Activated T-helper 17 cell treated with anti-CD3 and anti-CD28 coated beads, Interleukin-2, amount 50 U/mL, for 72 hours (primary cell): ENCODE results near the gene OR2V1. TPM values are rescaled to one million over a fixed set of nuclear protein-coding genes. Genes with fewer than 3 reads are reported as not detected.
"Not testable (repeated sequence)": the region's sequence is repeated elsewhere in the genome, so short reads cannot be mapped to it uniquely, and the experiment has no call there.

ENCODE experiments used
- ATAC-seq: fragments of 150-1000 bp; cut with Tn5 transposase; replicated peaks from 2 replicates; pipeline ENCODE4 v1.10.0; 2021; ENCODE audit warnings: mild to moderate bottlenecking, moderate library complexity
- H3K27ac Mint-ChIP-seq: one replicate; pipeline ENCODE4 v1.8.0; 2022; ENCODE audit warnings: mixed read lengths
- H3K27me3 Mint-ChIP-seq: one replicate; pipeline ENCODE4 v1.8.0; 2022; ENCODE audit warnings: mixed read lengths
- H3K36me3 Mint-ChIP-seq: one replicate; pipeline ENCODE4 v1.8.0; 2022; ENCODE audit warnings: low read depth, mild to moderate bottlenecking, mixed read lengths
- H3K4me1 Mint-ChIP-seq: one replicate; pipeline ENCODE4 v1.8.0; 2022; ENCODE audit warnings: mixed read lengths
- H3K4me3 Mint-ChIP-seq: one replicate; pipeline ENCODE4 v1.8.0; 2022; ENCODE audit warnings: mild to moderate bottlenecking, mixed read lengths
- H3K9me3 Mint-ChIP-seq: one replicate; pipeline ENCODE4 v1.8.0; 2022; ENCODE audit warnings: mixed read lengths
- total RNA-seq, 2 donors: library from RNA; stranded (reverse); gene quantifications; one replicate each; pipeline ENCODE4 v1.2.3, GENCODE V29; 2022

The OR2V1 gene
- total RNA-seq, 2 donors from 2014 or later = not detected

- Mint-ChIP-seq H3K27me3 (peaks cover 41% of the 10 kb centered on the region), H3K9me3 (no peaks in the 10 kb centered on the region), H3K4me1 (peaks cover 17% of the 10 kb centered on the region), H3K36me3 (peaks cover 7% of the 10 kb centered on the region), H3K4me3 (peak overlapping the region; percentile 10), H3K27ac (no peak overlapping the region)
- no peak for ATAC-seq
These were observed 33.3 kb upstream of the OR2V1 start for GRCh38 chr5:181164076-181164952.

GRCh38 chr5:181163487-181164075 lies 32.6 kb upstream of the OR2V1 start:
- H3K36me3 Mint-ChIP-seq = no peaks in the 10 kb centered on the region
- ATAC-seq = no peak

GRCh38 chr5:181161534-181162175 lies 30.7 kb upstream of the OR2V1 start:
- H3K36me3 Mint-ChIP-seq = no peaks in the 10 kb centered on the region

More at GRCh38 chr5:181163487-181164075, 32.6 kb upstream of the OR2V1 start:
- Mint-ChIP-seq H3K4me1 (peaks cover 14% of the 10 kb centered on the region), H3K4me3 (peak overlapping the region; percentile 10), H3K27ac (no peak overlapping the region), H3K9me3 (no peaks in the 10 kb centered on the region), H3K27me3 (peaks cover 35% of the 10 kb centered on the region)

GRCh38 chr5:181160755-181161533 lies 30.0 kb upstream of the OR2V1 start:
- ATAC-seq = peak; percentile 27
- not testable (repeated sequence) for H3K4me1 Mint-ChIP-seq, H3K9me3 Mint-ChIP-seq, H3K36me3 Mint-ChIP-seq
- H3K27ac Mint-ChIP-seq = peak overlapping the region; percentile 78
- H3K27me3 Mint-ChIP-seq = peaks cover 16% of the 10 kb centered on the region
- peak overlapping the region; percentile 78 for H3K4me3 Mint-ChIP-seq

More at GRCh38 chr5:181161534-181162175, 30.7 kb upstream of the OR2V1 start:
- Mint-ChIP-seq H3K27me3 (peaks cover 20% of the 10 kb centered on the region), H3K4me3 (peak overlapping the region; percentile 78), H3K9me3 (no peaks in the 10 kb centered on the region), H3K4me1 (peaks cover 6% of the 10 kb centered on the region), H3K27ac (peak overlapping the region; percentile 78)
- ATAC-seq = no peak

- H3K27ac Mint-ChIP-seq = peak overlapping the region; percentile 61
- no peaks in the 10 kb centered on the region for H3K36me3 Mint-ChIP-seq
- peak overlapping the region; percentile 71 for H3K4me3 Mint-ChIP-seq
- H3K9me3 Mint-ChIP-seq = no peaks in the 10 kb centered on the region
- H3K4me1 Mint-ChIP-seq = peaks cover 6% of the 10 kb centered on the region
- peak; percentile 95 for ATAC-seq
- H3K27me3 Mint-ChIP-seq = peaks cover 11% of the 10 kb centered on the region
These were observed 29.3 kb upstream of the OR2V1 start for GRCh38 chr5:181160152-181160754.

- H3K4me1 Mint-ChIP-seq = peaks cover 6% of the 10 kb centered on the region
- H3K4me3 Mint-ChIP-seq = peak overlapping the region; percentile 71
- H3K27me3 Mint-ChIP-seq = peaks cover 11% of the 10 kb centered on the region
- H3K36me3 Mint-ChIP-seq = no peaks in the 10 kb centered on the region
- ATAC-seq = peak; percentile 71
- peak overlapping the region; percentile 82 for H3K27ac Mint-ChIP-seq
- peaks cover 3% of the 10 kb centered on the region for H3K9me3 Mint-ChIP-seq
These were observed 28.6 kb upstream of the OR2V1 start for GRCh38 chr5:181159286-181160151.

- H3K4me3 Mint-ChIP-seq = peak overlapping the region; percentile 71
- H3K9me3 Mint-ChIP-seq = peaks cover 3% of the 10 kb centered on the region
- H3K27ac Mint-ChIP-seq = peak overlapping the region; percentile 82
- peaks cover 10% of the 10 kb centered on the region for H3K27me3 Mint-ChIP-seq
- H3K36me3 Mint-ChIP-seq = no peaks in the 10 kb centered on the region
- peaks cover 9% of the 10 kb centered on the region for H3K4me1 Mint-ChIP-seq
- ATAC-seq = no peak
These were observed 27.9 kb upstream of the OR2V1 start for GRCh38 chr5:181158869-181159268.

- H3K4me1 Mint-ChIP-seq = peaks cover 10% of the 10 kb centered on the region
- no peak for ATAC-seq
- H3K36me3 Mint-ChIP-seq = no peaks in the 10 kb centered on the region
- H3K27ac Mint-ChIP-seq = peak overlapping the region; percentile 52
- no peak overlapping the region for H3K4me3 Mint-ChIP-seq
- H3K27me3 Mint-ChIP-seq = peaks cover 6% of the 10 kb centered on the region
- peaks cover 3% of the 10 kb centered on the region for H3K9me3 Mint-ChIP-seq
These were observed 25.8 kb upstream of the OR2V1 start for GRCh38 chr5:181156758-181157157.

- Mint-ChIP-seq H3K4me3 (peak overlapping the region; percentile 26), H3K27ac (peak overlapping the region; percentile 65), H3K4me1 (peaks cover 5% of the 10 kb centered on the region), H3K36me3 (no peaks in the 10 kb centered on the region), H3K27me3 (peaks cover 25% of the 10 kb centered on the region), H3K9me3 (peaks cover 3% of the 10 kb centered on the region)
- peak; percentile 89 for ATAC-seq
These were observed 22.8 kb upstream of the OR2V1 start for GRCh38 chr5:181153814-181154213.

GRCh38 chr5:181152406-181152805 lies 21.4 kb upstream of the OR2V1 start:
- no peaks in the 10 kb centered on the region for H3K36me3 Mint-ChIP-seq
- H3K4me3 Mint-ChIP-seq = no peak overlapping the region
- H3K9me3 Mint-ChIP-seq = peaks cover 3% of the 10 kb centered on the region
- H3K27me3 Mint-ChIP-seq = peaks cover 33% of the 10 kb centered on the region
- no peak for ATAC-seq
- H3K27ac Mint-ChIP-seq = no peak overlapping the region
- peaks cover 5% of the 10 kb centered on the region for H3K4me1 Mint-ChIP-seq

- no peak for ATAC-seq
- Mint-ChIP-seq H3K4me3 (no peak overlapping the region), H3K9me3 (peaks cover 3% of the 10 kb centered on the region), H3K27ac (no peak overlapping the region), H3K4me1 (peaks cover 5% of the 10 kb centered on the region), H3K27me3 (peaks cover 40% of the 10 kb centered on the region), H3K36me3 (no peaks in the 10 kb centered on the region)
These were observed 20.2 kb upstream of the OR2V1 start for GRCh38 chr5:181151146-181151545.

GRCh38 chr5:181149806-181150733 lies 19.1 kb upstream of the OR2V1 start:
- Mint-ChIP-seq H3K4me3 (no peak overlapping the region), H3K36me3 (no peaks in the 10 kb centered on the region), H3K27ac (no peak overlapping the region), H3K9me3 (peaks cover 3% of the 10 kb centered on the region), H3K4me1 (peaks cover 5% of the 10 kb centered on the region), H3K27me3 (peaks cover 41% of the 10 kb centered on the region)
- ATAC-seq = no peak
